WTC11 (cell line): ENCODE data around the gene GABRR2. TPM values are rescaled to one million over a fixed set of nuclear protein-coding genes. Genes with fewer than 3 reads are reported as not detected.

ENCODE experiments used
- ATAC-seq: fragments of 200-7000 bp; cut with Tn5 transposase; 2 replicates; pipeline ENCODE4 v1.10.0; 2021; ENCODE audit warnings: mild to moderate bottlenecking, moderate library complexity
- CTCF ChIA-PET: fragments of 300-600 bp; sonication (Branson Sonifier 250); formaldehyde crosslinking; loops from one replicate; lab custom pipeline; 2021; ENCODE audit warnings: antibody characterized with exemption; lab: Charles Lee
- POLR2A ChIA-PET: fragments of 350-600 bp; sonication (Branson Sonifier 250); formaldehyde crosslinking; loops from one replicate; lab custom pipeline; 2021; ENCODE audit warnings: antibody characterized with exemption; lab: Charles Lee
- DNase-seq: peaks from one replicate; pipeline ENCODE4 v3.0.0; 2021; ENCODE audit warnings: low spot score
- H3K27ac Mint-ChIP-seq: 2 replicates; pipeline ENCODE4 v1.8.0; 2021; ENCODE audit warnings: mixed read lengths
- H3K27me3 Mint-ChIP-seq: 2 replicates; pipeline ENCODE4 v1.8.0; 2021; ENCODE audit warnings: low read depth, mild to moderate bottlenecking, moderate library complexity, mixed read lengths
- H3K36me3 Mint-ChIP-seq: 2 replicates; pipeline ENCODE4 v1.8.0; 2021; ENCODE audit warnings: mixed read lengths
- H3K4me1 Mint-ChIP-seq: 2 replicates; pipeline ENCODE4 v1.8.0; 2022; ENCODE audit warnings: mixed read lengths
- H3K4me3 Mint-ChIP-seq: 2 replicates; pipeline ENCODE4 v1.8.0; 2021; ENCODE audit warnings: mild to moderate bottlenecking, moderate library complexity, mixed read lengths
- H3K9me3 Mint-ChIP-seq: 2 replicates; pipeline ENCODE4 v1.8.0; 2021; ENCODE audit warnings: mixed read lengths
- AFF4 ChIP-seq: sonication (generic); formaldehyde crosslinking; IDR thresholded peaks from 2 replicates; pipeline ENCODE4 v1.8.1; 2023; ENCODE audit warnings: mild to moderate bottlenecking, missing genetic modification reagents, borderline replicate concordance
- AR ChIP-seq: fragments of 250-450 bp; sonication (Bioruptor Pico); IDR thresholded peaks from 2 replicates; pipeline ENCODE4 v1.9.0; 2021; ENCODE audit warnings: mild to moderate bottlenecking
- CTCF ChIP-seq: fragments of 200-600 bp; IDR thresholded peaks from 2 replicates; pipeline ENCODE4 v1.8.0; 2022; ENCODE audit warnings: antibody characterized with exemption
- E2F1 ChIP-seq: sonication (generic); formaldehyde crosslinking; IDR thresholded peaks from 2 replicates; pipeline ENCODE4 v1.8.0; 2022; ENCODE audit warnings: mild to moderate bottlenecking, missing genetic modification reagents
- E2F5 ChIP-seq: sonication (generic); formaldehyde crosslinking; IDR thresholded peaks from 2 replicates; pipeline ENCODE4 v1.8.1; 2022; ENCODE audit warnings: mild to moderate bottlenecking, moderate library complexity, missing genetic modification reagents
- ELF4 ChIP-seq: sonication (generic); formaldehyde crosslinking; IDR thresholded peaks from 2 replicates; pipeline ENCODE4 v1.8.1; 2022; ENCODE audit warnings: low read depth, mild to moderate bottlenecking, moderate library complexity, missing genetic modification reagents
- IRF1 ChIP-seq: sonication (generic); formaldehyde crosslinking; IDR thresholded peaks from 2 replicates; pipeline ENCODE4 v1.8.0; 2023; ENCODE audit warnings: missing genetic modification reagents
- MLX ChIP-seq: sonication (generic); formaldehyde crosslinking; IDR thresholded peaks from 2 replicates; pipeline ENCODE4 v1.8.1; 2023; ENCODE audit warnings: mild to moderate bottlenecking, missing genetic modification reagents, moderate library complexity
- NFYB ChIP-seq: sonication (generic); formaldehyde crosslinking; conservative IDR thresholded peaks from 2 replicates; pipeline ENCODE4 v1.8.0; 2022; ENCODE audit warnings: low read depth, missing genetic modification reagents
- NR3C1 ChIP-seq: sonication (generic); formaldehyde crosslinking; conservative IDR thresholded peaks from 2 replicates; pipeline ENCODE4 v1.8.1; 2023; ENCODE audit warnings: low read depth, mild to moderate bottlenecking, missing genetic modification reagents
- PRRX2 ChIP-seq: fragments of 250-450 bp; sonication (Bioruptor Pico); IDR thresholded peaks from 2 replicates; pipeline ENCODE4 v1.8.0; 2021; ENCODE audit warnings: mild to moderate bottlenecking
- USF1 ChIP-seq: sonication (generic); formaldehyde crosslinking; IDR thresholded peaks from 2 replicates; pipeline ENCODE4 v1.8.0; 2022; ENCODE audit warnings: mild to moderate bottlenecking, missing genetic modification reagents
- ZNF121 ChIP-seq: sonication (generic); formaldehyde crosslinking; IDR thresholded peaks from 2 replicates; pipeline ENCODE4 v1.8.0; 2023; ENCODE audit warnings: missing genetic modification reagents
- ZNF317 ChIP-seq: sonication (generic); formaldehyde crosslinking; IDR thresholded peaks from 2 replicates; pipeline ENCODE4 v1.8.1; 2023; ENCODE audit warnings: low read depth, mild to moderate bottlenecking, moderate library complexity, missing genetic modification reagents, borderline replicate concordance
- ZNF396 ChIP-seq: fragments of 250-450 bp; sonication (Bioruptor Pico); IDR thresholded peaks from 2 replicates; pipeline ENCODE4 v1.8.0; 2021; ENCODE audit warnings: mild to moderate bottlenecking, moderate library complexity, borderline replicate concordance
- ZNF532 ChIP-seq: fragments of 250-450 bp; sonication (Bioruptor Pico); IDR thresholded peaks from 2 replicates; pipeline ENCODE4 v1.9.0; 2021; ENCODE audit warnings: mild to moderate bottlenecking, borderline replicate concordance
- total RNA-seq: library from RNA; stranded (reverse); gene quantifications from 3 replicates; pipeline ENCODE4 v1.2.3, GENCODE V29; 2021

GABRR2 gene
- total RNA-seq, 1 experiment from 2014 or later, result not detected

- TF ChIP-seq AFF4 (CRISPR knock-in tag) (no peak), NFYB (CRISPR knock-in tag) (no peak), NR3C1 (CRISPR knock-in tag) (no peak), AR (CRISPR knock-in tag) (no peak), CTCF (no peak), ELF4 (no peak), E2F5 (CRISPR knock-in tag) (no peak)
These were observed 98.7 kb downstream of the GABRR2 start (continued) for GRCh38 chr6:89216411-89216810.

GRCh38 chr6:89215391-89215790 is 99.7 kb downstream of the GABRR2 start:
- Mint-ChIP-seq H3K36me3 (no peaks in the 10 kb centered on the region), H3K27ac (no peak overlapping the region), H3K4me3 (no peak overlapping the region), H3K27me3 (peaks cover 10% of the 10 kb centered on the region; the same call in 1 of the 2 replicates), H3K9me3 (no peaks in the 10 kb centered on the region), H3K4me1 (peaks cover 54% of the 10 kb centered on the region)
- ChIA-PET CTCF (no interaction called here), POLR2A (no interaction called here)
- DNase-seq, result no peak
- ATAC-seq, result no peak
- no peak for TF ChIP-seq ZNF396 (CRISPR knock-in tag)
- TF ChIP-seq ZNF121 (CRISPR knock-in tag), result no peak
- no peak for TF ChIP-seq E2F1 (CRISPR knock-in tag)
- no peak for TF ChIP-seq CTCF
- no peak for TF ChIP-seq ZNF532
- no peak for TF ChIP-seq ZNF317 (CRISPR knock-in tag)
- no peak for TF ChIP-seq IRF1 (CRISPR knock-in tag)
- TF ChIP-seq MLX (CRISPR knock-in tag), result no peak
- no peak for TF ChIP-seq PRRX2 (CRISPR knock-in tag)
- no peak for TF ChIP-seq USF1 (CRISPR knock-in tag)
